ENCODE results near the gene CCDC12. TPM values are rescaled to one million over a fixed set of nuclear protein-coding genes. Genes with fewer than 3 reads are reported as not detected.
A peak's percentile ranks its signal among the peaks of the same experiment; 100 is the strongest.

The CCDC12 gene
- total RNA-seq, 2 donors from 2014 or later = 46.7 to 47.8 TPM

DNA sequence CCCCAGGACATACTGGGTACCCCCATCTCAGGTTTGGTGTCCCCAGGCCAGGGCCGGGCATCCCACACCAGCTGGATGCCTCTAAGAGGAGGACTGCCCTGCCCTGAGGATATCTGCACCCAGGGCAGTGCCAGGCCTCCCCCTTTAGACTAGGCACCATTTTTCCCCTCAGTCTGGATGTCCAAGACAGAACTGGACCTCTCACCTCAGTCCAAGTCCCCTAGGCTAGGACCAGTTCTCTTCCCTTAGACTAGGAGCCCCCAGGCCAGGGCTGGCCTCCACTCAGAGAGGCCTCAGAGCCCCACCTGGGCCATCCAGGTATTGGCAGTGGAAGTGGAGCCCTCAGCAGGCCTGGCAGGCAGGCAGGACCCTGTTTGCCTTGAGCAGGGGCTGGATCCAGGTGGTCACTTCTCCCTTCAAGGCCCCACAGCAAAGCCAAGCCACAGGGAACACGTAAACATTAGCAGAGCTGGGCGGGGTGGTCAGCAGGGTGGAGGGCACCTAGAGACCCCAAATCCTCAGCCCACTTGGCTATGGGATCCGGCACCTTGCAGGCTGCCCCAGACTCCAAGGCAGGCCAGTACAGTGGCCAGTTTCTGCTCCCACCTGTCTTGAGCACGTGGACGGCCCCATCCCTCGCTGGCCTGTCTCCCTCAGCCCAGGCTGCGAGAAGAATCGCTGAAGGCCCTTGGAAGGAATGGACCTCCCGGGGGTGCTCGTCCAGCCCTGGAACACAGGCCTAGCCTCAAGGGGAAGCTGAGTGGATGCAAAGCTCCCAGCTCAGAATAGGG is 70.7 kb downstream of the CCDC12 start:
- H3K27me3 Mint-ChIP-seq (ENCODE audit: insufficient read depth) = no peaks in the 10 kb centered on the region
- H3K27ac Mint-ChIP-seq = no peak overlapping the region
- no peaks in the 10 kb centered on the region for H3K4me1 Mint-ChIP-seq
- DNase-seq = no peak
- H3K36me3 ChIP-seq (ENCODE audit: control insufficient read depth, insufficient read depth, low read length) = no peaks in the 10 kb centered on the region
- H3K4me1 ChIP-seq (ENCODE audit: control insufficient read depth, insufficient read depth, low read length) = no peaks in the 10 kb centered on the region
- H3K4me3 ChIP-seq (ENCODE audit: low read length) = no peak overlapping the region
- H3K4me3 Mint-ChIP-seq = no peak overlapping the region
- TF ChIP-seq, protein P1, sequence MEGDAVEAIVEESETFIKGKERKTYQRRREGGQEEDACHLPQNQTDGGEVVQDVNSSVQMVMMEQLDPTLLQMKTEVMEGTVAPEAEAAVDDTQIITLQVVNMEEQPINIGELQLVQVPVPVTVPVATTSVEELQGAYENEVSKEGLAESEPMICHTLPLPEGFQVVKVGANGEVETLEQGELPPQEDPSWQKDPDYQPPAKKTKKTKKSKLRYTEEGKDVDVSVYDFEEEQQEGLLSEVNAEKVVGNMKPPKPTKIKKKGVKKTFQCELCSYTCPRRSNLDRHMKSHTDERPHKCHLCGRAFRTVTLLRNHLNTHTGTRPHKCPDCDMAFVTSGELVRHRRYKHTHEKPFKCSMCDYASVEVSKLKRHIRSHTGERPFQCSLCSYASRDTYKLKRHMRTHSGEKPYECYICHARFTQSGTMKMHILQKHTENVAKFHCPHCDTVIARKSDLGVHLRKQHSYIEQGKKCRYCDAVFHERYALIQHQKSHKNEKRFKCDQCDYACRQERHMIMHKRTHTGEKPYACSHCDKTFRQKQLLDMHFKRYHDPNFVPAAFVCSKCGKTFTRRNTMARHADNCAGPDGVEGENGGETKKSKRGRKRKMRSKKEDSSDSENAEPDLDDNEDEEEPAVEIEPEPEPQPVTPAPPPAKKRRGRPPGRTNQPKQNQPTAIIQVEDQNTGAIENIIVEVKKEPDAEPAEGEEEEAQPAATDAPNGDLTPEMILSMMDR (conservative IDR thresholded peaks at IDR 0.05) = no peak
- no peaks in the 10 kb centered on the region for H3K27me3 ChIP-seq (ENCODE audit: control insufficient read depth, insufficient read depth, low read length, poor library complexity, severe bottlenecking)
- H3K9me3 ChIP-seq (ENCODE audit: control insufficient read depth, low read length) = no peaks in the 10 kb centered on the region
- no peak overlapping the region for H3K27ac ChIP-seq (ENCODE audit: low read depth, low read length)
- no peaks in the 10 kb centered on the region for H3K9me3 Mint-ChIP-seq
- 85 to 92% methylated on average over 5 to 11 of the region's 11 CpGs for WGBS, 2 experiments (ENCODE audit: insufficient coverage in 1 of 2, insufficient read length in 1 of 2)
- H3K9ac ChIP-seq (ENCODE audit: extremely low read depth, low read length, poor library complexity, severe bottlenecking) = no peak overlapping the region
- no peaks in the 10 kb centered on the region for H3K36me3 Mint-ChIP-seq (ENCODE audit: low read depth)

DNA sequence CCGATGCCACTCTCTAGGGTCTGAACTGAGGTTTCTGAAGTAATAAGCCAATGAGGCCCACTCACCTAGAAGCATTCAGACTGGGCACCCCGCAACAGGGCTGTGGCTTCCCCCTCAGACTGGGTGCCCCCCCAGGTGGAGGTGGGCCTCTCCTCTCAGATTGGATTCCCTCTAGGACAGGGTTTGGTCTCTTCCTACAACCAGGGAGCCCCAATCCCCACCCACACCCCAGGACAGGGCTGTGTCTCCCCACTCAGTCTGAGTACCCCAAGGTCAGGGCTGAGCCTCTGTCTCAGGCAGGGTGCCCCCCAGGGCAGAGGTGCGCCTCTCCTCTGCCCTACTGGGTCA is 71.4 kb downstream of the CCDC12 start:
- 80 to 92% methylated on average over 1 to 3 of the region's 3 CpGs for WGBS, 2 experiments (ENCODE audit: insufficient coverage in 1 of 2, insufficient read length in 1 of 2)
- Histone ChIP-seq H3K27ac (ENCODE audit: low read depth, low read length) (no peak overlapping the region), H3K36me3 (ENCODE audit: control insufficient read depth, insufficient read depth, low read length) (no peaks in the 10 kb centered on the region), H3K27me3 (ENCODE audit: control insufficient read depth, insufficient read depth, low read length, poor library complexity, severe bottlenecking) (no peaks in the 10 kb centered on the region), H3K4me1 (ENCODE audit: control insufficient read depth, insufficient read depth, low read length) (no peaks in the 10 kb centered on the region), H3K9me3 (ENCODE audit: control insufficient read depth, low read length) (no peaks in the 10 kb centered on the region), H3K9ac (ENCODE audit: extremely low read depth, low read length, poor library complexity, severe bottlenecking) (no peak overlapping the region), H3K4me3 (ENCODE audit: low read length) (no peak overlapping the region)
- H3K9me3 Mint-ChIP-seq = no peaks in the 10 kb centered on the region
- H3K4me3 Mint-ChIP-seq = no peak overlapping the region
- H3K4me1 Mint-ChIP-seq = no peaks in the 10 kb centered on the region
- no peak overlapping the region for H3K27ac Mint-ChIP-seq
- H3K36me3 Mint-ChIP-seq (ENCODE audit: low read depth) = no peaks in the 10 kb centered on the region
- DNase-seq = no peak
- TF ChIP-seq, protein P1 (conservative IDR thresholded peaks at IDR 0.05) = no peak
- H3K27me3 Mint-ChIP-seq (ENCODE audit: insufficient read depth) = no peaks in the 10 kb centered on the region

GRCh38 chr3:46904303-46905212 is 72.0 kb downstream of the CCDC12 start:
- Histone ChIP-seq H3K9me3 (ENCODE audit: control insufficient read depth, low read length) (no peaks in the 10 kb centered on the region), H3K4me3 (ENCODE audit: low read length) (no peak overlapping the region), H3K4me1 (ENCODE audit: control insufficient read depth, insufficient read depth, low read length) (no peaks in the 10 kb centered on the region), H3K27me3 (ENCODE audit: control insufficient read depth, insufficient read depth, low read length, poor library complexity, severe bottlenecking) (no peaks in the 10 kb centered on the region), H3K27ac (ENCODE audit: low read depth, low read length) (no peak overlapping the region), H3K9ac (ENCODE audit: extremely low read depth, low read length, poor library complexity, severe bottlenecking) (no peak overlapping the region), H3K36me3 (ENCODE audit: control insufficient read depth, insufficient read depth, low read length) (no peaks in the 10 kb centered on the region)
- no peak for DNase-seq
- H3K36me3 Mint-ChIP-seq (ENCODE audit: low read depth) = no peaks in the 10 kb centered on the region
- no peak overlapping the region for H3K4me3 Mint-ChIP-seq
- H3K9me3 Mint-ChIP-seq = no peaks in the 10 kb centered on the region
- H3K27ac Mint-ChIP-seq = no peak overlapping the region
- TF ChIP-seq, protein P1 (conservative IDR thresholded peaks at IDR 0.05) = peak; percentile 28
- no peaks in the 10 kb centered on the region for H3K4me1 Mint-ChIP-seq
- WGBS, 2 experiments (ENCODE audit: insufficient coverage in 1 of 2, insufficient read length in 1 of 2) = 87 to 91% methylated on average over 9 to 18 of the region's 18 CpGs
- no peaks in the 10 kb centered on the region for H3K27me3 Mint-ChIP-seq (ENCODE audit: insufficient read depth)
